HCT116 (cell line): ENCODE data around the gene MRAS.

Experiments used
- CTCF ChIP-seq, 3 experiments: fragments of 200-600 bp in 1 of 3; sonication (generic) in 1 of 3; IDR thresholded peaks in 2 of 3; conservative IDR thresholded peaks in 1 of 3; 2 replicates each; pipeline ENCODE4 v1.5.1; 2012 to 2017; ENCODE audit warnings: low read depth in 2 of 3, low read length in 2 of 3, antibody characterized with exemption in 1 of 3, borderline replicate concordance in 1 of 3, control low read depth in 1 of 3, mild to moderate bottlenecking in 1 of 3, mixed read lengths in 1 of 3, mixed run types in 1 of 3, moderate library complexity in 1 of 3; ENCODE audit not compliant: insufficient read depth in 1 of 3
- EZH2 ChIP-seq: fragments of 200-600 bp; sonication (generic); IDR thresholded peaks from 2 replicates; pipeline ENCODE4 v1.6.1; 2017; ENCODE audit warnings: antibody characterized with exemption, mixed run types
- MAX ChIP-seq: IDR thresholded peaks from 2 replicates; pipeline ENCODE4 v1.6.1; 2012
- POLR2A ChIP-seq: IDR thresholded peaks from 2 replicates; pipeline ENCODE4 v1.7.0; 2011; ENCODE audit warnings: borderline replicate concordance; ENCODE audit not compliant: insufficient read depth, insufficient read length; ENCODE audit errors: extremely low read depth
- POLR2AphosphoS5 ChIP-seq: IDR thresholded peaks from 2 replicates; pipeline ENCODE4 v1.6.1; 2011; ENCODE audit warnings: mild to moderate bottlenecking, low read depth, low read length, moderate library complexity
- SRF ChIP-seq: IDR thresholded peaks from 2 replicates; pipeline ENCODE4 v1.6.1; 2012; ENCODE audit warnings: low read depth
- TCF7L2 ChIP-seq: IDR thresholded peaks from 2 replicates; pipeline ENCODE4 v1.7.0; 2011; ENCODE audit warnings: borderline replicate concordance, inconsistent platforms; ENCODE audit not compliant: insufficient read depth, insufficient read length; ENCODE audit errors: extremely low read depth
- YY1 ChIP-seq: IDR thresholded peaks from 2 replicates; pipeline ENCODE4 v1.6.1; 2011; ENCODE audit warnings: low read length, low read depth, moderate library complexity, mild to moderate bottlenecking; ENCODE audit not compliant: insufficient replicate concordance; ENCODE audit errors: extremely low read depth

- no peak for TF ChIP-seq CTCF (IDR thresholded peaks at IDR 0.05 in 2 of 3, conservative IDR thresholded peaks at IDR 0.05 in 1 of 3; ENCODE audit: borderline replicate concordance in 1 of 3, insufficient read depth in 1 of 3, low read depth in 2 of 3, low read length in 2 of 3)
- TF ChIP-seq MAX: no peak
- TF ChIP-seq POLR2A: no peak
- TF ChIP-seq EZH2: no peak
- no peak for TF ChIP-seq POLR2AphosphoS5
- TF ChIP-seq TCF7L2: no peak
- TF ChIP-seq SRF: no peak
- no peak for TF ChIP-seq YY1
Measured at GRCh38 chr3:138441742-138442141, 93.4 kb downstream of the MRAS start.
